Activated naive CD4-positive, alpha-beta T cell treated with anti-CD3 and anti-CD28 coated beads, Interleukin-2, amount 50 U/mL, for 16 hours (primary cell): ENCODE results near the gene ANXA2.

Experiments used
- DNase-seq: peaks from one replicate; pipeline ENCODE4 v3.0.0-alpha.2; 2020

ANXA2 gene

DNA sequence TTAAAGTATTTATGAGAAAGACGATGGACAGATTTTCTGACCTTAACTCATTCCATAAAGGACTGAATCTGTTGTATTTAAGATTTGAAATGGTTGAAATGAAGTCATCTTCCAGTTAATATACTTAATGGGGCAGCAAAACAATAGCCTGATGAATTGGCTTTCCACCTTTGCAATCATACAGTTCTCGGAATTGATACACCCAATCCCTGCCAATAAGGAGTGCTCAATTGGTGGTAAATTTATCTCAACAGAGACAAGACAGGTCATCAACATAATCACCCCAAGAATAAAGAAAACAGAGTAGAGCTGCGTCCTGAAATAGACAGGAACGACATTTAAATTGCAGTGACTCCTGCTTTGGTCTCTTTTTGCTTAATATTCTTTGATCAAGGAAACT is 11.2 kb downstream of the ANXA2 start:
- DNase-seq: no peak

DNA sequence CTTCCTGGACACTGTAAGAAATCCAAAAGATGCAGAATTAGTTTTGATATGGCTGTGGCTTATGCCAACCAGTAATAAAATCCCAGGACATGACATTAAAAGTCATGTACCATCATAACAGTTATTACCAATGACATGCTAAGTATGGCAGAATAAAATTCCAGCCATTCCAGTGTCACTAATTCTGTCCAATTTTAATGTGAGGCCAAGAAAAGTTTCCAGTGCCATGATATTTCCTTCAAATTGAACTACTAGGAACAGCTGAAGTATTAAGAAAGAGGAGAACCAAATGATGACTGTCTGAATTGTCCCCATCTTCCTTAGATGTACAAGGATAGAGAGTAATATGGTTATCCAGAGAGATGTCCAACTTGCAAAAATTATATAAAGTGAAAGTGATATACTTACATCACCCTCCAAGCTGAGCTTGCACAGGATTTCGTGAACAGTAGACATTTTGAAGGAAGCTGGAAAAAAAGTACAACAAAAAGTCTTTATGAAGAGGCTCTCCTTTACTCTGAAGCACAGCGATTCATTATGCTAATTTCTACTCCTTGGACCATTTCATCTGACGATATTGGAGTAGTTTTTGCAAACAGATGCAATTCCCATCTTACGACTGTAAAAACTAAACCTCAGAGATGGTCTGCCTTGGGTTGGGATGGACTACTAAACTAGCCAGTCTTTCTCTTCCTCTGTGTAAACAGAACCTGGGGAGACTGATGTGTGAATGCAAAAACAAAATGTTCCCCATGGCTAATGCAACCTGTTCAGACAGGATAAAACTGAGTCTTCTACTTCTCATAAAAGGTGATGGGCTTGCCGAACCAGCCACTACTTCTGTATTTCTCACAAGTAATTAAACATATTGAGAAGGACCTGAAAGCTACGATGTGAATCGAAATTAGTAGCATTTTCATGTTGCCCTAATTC is 11.9 kb downstream of the ANXA2 start:
- DNase-seq: no peak

DNA sequence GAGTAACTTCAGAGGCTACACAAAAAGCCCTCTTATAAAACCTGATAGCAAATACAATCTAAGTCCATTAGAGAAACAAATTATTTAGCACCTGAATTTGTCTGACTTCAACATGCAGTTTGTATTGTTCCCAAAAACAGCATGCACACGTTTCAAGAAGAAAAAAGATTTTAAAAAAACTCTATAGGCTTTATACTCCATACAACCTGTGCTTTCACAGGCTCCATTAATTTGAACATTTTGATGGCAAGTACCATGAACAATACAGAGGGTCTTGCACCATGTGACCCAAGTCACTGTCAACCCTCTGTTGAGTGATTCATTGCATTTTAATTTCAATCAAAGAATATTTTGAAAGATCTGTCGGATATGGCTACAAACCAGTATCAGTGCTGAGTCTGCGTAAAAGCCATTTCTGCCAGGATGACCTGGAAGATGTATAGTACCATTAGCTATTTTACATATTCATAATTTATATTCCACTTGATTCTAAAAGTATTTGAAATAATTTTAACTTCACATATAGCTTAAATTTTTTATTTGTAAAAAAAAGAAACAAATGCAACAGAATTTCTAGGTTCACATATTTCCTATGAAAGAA is 13.2 kb downstream of the ANXA2 start:
- no peak for DNase-seq

DNA sequence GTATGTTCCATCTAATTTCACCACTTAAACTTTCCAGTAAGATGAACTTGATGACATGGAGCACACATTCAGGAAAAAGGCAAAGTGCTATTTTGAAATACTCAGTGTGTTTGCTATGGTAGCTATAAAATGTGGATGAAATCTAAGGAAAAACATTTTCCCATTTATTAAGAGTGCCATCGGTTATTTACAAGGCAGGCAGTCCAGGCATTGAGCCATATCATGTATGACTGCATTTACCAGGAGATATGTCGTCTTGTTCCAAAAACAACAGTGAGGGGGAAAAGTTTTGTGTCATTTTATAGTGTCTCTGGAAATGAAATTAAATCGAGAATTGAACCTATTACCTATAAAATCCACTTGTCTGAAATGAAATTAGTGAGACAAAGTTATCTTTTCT is 13.7 kb downstream of the ANXA2 start:
- no peak for DNase-seq

DNA sequence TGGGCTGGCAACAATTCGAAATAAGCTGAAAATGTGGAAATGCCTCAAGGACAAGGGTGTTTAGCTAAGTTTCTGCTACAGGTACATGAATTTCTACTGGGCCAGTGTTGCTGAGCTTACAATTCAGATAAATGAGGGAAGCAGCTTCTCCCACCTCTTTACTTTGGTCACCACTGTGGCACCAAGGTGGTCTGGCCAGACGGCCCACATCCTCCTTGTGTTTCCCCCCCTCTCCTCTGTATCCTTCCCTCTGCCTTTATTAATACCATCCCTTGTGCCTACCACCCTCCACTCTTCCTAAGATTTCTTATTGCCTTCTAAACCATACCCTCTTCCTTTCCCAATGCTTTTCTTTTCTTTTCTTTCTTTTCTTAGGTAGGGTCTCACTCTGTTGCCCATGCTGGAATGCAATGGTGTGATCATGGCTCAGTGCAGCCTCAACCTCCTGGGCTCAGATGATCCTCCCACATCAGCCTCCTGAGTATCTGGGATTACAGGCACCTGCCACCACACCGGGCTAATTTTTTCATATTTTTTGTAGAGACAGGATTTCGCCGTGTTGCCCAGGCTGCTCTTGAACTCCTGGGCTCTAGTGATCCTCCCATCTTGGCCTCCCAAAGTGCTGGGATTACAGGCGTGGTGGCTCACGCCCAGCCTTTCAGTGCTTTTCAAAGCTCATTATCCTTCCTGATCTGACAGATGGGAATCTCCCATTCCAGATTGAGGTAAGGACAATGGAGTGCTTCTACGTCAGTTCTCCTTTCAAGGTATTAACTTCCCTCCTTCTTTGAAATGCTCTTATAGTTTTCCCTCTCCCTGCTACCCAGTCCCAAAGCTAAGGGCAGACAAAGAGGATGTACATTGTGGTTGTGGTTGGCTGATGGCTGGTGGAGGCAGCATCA is 14.8 kb downstream of the ANXA2 start:
- DNase-seq: no peak

DNA sequence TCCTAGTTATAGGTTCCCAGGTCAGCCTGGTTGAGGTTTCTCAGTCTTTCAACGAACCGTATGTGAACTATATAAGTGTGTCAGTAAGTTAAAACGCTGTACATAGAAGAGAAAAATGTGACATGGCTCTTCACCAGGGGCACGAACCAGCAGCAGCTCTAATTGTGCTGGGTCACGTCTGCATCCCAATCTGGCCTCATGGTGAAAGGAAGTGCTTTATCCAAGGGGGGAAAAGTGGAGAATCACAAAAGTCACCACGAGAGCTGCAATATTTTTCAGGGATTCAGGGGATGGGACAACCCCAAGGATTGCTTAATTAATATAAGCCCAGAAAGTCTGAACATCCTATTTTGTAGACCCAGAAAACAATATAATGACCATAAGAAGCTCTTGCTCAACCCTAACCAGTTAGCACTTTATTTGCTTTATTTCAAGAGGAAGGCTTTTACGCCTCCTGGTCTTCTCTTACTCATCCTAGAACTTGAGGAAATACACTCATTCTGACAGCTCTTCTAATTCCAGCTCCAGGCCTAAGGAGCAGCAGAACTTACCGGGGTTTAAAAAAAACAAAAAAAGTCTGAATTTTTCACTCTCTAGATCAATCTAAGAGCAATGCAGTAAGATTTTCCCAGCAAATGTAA is 16.5 kb downstream of the ANXA2 start:
- no peak for DNase-seq

DNA sequence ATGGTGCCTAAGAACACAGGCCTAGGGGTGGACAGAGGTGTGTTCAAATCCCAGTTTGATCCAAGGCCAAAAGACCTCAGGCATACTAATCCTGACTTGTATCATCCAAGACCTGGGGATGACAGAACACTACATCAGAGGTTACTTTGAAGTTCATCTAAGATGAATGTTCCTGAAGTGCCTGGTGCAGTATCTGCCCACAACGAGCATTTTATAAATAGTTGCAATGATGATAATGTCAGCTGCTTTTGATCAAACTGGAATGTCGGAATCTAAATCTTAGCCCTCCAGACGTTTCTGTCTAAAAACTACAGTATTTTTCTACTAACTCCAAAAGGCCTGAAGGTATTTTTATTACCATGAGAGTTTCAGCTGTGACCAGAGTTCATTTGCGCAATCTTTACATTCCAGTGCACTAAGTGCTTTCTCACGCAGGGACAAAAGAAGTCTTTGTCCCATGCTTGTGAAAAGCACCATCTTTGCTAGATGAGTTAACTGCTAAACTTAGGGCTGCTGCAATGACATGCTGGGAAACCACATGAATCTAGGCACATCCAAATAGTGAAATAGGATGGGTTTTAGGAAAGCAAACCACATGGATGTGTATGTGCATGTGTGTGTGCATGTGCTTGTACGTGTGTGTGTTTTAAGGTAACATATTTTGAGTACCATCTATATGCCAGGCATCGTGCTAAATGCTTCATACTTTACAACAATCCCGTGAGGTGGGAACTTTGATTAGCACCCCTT is 18.1 kb downstream of the ANXA2 start:
- DNase-seq: no peak

DNA sequence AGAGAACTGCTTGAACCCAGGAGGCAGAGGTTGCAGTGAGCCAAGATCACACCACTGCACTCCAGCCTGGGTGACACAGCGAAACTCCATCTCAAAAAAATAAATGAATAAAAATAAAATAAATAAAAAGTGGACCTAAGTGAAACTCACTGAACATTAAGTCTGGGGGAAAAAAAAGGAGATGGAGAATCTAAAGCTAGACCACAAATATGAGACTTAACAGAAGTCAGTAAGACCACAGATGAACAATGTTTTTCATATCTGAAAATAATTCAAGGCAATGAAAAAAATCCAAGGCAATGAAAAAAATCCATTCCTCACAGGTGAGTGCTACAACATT is 18.6 kb downstream of the ANXA2 start:
- no peak for DNase-seq

DNA sequence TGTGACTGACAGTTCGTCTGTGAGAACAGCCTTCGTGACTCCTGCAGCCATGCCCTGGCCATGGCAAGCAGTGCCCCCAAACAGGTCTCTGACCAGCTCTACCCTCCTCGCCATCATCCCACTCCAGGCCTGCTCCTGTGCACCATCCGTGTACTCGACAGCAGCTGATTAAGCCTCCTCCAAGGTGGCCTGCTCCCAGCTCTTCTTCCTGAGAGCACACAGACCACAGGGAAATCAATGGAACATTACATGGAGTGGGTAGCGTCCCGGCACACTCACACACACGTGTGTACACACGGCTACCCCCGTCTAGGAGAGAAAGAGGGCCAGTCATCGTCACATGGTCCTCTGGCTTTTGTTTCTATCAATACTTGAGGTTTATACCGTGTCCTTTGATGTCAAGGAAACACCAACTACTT is 21.1 kb downstream of the ANXA2 start:
- no peak for DNase-seq

DNA sequence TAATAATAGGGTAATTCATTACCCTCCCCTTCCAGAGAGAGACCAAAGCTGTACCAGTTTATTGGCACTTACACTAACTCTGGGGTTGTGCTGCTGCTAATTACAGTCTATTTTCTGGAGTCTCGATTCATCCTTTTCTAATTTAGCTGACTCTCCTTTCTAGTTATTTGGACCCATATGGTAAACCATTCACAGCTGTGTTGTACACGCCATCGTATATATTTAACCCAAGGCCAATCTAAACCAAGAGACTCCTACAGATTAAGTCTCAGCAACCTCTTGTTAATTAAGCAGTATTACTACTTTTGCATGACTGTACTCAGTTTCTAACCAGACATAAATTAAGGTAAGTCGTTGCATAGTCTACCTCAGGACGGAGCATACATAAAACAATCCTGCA is 22.5 kb downstream of the ANXA2 start:
- no peak for DNase-seq

DNA sequence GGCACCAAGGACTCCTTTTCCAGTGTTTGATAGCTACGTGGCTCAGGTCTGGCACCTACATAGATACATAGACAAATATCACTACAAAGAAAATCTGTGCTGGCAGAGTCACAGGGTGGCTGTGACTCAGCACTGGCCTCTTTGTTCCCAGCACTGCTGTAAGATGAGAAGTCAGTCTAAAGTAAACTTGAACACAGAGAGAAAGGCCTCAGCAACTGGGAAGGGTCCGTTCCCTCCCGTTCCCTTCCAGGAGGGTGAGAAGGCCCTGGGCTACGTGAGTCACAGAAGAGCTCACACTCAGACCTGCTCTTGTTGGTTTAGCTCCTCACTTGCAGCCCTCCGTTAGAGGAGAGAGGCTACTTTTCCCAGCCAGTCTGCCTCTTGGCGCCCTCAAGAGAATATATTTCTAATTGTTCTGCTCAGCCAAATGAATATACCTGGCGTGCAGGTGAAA is 23.1 kb downstream of the ANXA2 start:
- no peak for DNase-seq

DNA sequence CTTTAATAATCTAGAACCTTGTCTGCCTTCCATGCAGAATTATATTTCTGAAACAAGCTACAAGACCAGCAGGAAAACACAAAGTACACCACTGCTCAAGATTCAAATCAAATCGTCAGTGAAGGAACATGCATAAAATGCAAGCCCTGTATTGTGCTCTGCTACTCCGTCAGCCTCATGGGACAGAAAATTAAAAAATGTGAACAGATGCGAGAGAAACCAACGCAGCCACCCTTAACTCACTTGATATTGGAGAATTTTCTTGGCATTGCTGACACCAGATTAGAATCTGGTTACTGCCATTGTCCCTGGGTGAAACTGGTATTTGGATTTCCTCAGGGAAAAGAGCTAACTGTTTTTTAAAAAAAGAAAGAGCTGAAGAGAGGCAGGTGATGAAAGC is 23.6 kb downstream of the ANXA2 start:
- DNase-seq: no peak

DNA sequence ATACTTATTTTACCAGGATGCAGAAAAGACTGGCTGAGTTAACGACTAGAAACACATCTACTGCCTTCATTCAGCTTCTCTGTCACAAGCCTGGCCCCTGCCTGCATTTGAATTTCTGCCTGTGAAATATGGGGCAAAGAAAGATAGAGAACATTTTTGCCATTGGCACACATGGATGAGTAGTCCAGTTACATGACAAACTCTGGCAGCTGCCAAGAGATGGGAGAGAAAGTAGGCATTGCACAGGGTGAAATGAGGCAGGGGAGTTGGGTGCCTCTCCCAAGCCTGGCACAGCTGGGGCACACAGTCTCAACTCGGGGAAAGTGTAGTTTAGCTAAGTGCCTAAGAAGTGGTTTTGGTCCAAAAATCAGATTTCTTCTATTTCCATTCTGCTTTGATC is 24.0 kb downstream of the ANXA2 start:
- DNase-seq: no peak

DNA sequence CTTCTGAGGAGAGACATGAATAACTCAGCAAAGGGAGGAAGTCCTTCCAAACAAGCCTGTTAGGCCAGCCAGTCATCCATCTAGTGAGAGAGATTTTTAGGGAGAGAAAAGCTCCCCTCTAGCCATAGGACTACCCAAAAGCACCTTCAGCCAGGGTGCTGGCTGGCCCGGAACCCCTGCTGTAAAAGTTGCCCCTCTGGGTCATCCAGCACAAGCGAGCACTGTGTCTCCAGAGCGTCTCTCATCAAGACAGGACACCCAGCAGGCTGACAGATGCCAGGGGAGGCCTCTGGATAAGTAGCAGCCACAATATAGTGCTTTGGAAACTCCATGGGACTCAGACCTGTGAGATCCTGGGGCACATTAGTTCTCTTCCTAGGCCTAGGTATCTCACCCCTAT is 24.5 kb downstream of the ANXA2 start:
- no peak for DNase-seq

DNA sequence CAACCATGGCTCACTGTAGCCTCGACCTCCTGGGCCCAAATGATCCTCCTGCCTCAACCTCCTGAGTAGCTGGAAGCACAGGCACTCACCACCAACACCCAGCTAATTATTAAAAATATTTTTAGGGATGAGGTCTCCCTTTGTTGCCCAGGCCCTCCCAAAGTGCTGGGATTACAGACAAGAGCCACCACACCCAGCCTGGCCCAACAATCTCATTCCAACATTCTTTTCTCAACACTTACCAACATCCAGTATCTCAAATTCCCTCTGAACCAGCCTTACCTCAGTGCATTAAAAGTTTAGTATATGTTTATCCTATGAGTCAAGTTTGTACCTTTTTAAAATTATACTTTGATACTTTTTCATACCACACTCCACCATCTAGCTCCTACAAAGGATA is 25.0 kb downstream of the ANXA2 start:
- no peak for DNase-seq

DNA sequence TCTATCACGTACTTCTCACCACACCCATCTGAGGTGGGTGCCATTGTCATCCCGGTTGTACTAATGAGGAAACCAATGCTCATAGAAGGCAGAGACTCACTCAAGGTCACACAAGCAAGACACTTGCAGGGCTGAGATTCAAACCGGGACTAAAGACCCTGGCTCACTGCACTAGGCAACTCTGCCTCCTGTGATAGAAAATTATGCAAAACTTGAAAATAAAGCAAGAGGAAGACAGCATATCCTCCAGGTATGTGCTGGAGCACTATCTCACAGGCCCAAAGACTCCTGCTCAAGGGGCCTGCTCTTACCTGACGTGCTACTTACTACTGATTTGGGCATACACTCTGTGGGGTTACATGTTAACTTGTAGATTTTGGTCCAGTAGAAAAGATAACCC is 25.6 kb downstream of the ANXA2 start:
- no peak for DNase-seq

DNA sequence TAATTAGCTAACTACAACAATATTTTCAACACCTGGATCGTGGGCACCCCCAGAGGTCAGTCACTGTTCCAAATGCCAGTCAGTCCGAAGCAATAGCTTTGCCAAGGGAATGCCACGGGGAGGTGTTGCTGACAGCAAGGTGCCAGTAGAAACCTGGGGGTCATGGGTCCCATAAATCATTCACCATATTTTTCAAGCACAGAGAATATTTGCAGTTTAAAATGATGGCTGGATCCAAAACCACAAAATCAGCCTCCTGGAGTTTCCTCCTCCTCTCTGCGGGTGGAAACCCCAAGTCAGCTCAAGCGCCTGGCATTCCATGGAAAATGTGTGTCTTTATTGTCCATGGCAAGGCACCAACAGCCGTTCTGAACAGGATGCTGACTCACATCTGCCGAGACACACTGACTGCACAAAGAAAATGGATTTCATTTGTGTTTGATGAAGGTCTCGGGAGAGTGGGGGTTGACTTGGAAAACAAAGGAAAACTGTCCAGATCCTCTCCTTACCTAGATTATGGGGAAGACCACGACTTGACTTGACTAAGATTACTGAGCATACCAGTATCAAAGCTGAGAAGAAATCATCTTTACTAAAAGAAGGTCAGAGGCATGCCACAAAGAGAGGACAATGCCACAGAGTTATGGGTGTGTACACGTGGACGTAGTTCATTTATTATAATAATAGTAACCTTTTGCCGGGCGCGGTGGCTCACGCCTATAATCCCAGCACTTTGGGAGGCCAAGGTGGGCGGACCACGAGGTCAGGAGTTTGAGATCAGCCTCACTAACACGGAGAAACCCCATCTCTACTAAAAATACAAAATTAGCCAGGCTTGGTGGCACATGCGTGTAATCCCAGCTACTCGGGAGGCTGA is 26.4 kb downstream of the ANXA2 start:
- DNase-seq: no peak

DNA sequence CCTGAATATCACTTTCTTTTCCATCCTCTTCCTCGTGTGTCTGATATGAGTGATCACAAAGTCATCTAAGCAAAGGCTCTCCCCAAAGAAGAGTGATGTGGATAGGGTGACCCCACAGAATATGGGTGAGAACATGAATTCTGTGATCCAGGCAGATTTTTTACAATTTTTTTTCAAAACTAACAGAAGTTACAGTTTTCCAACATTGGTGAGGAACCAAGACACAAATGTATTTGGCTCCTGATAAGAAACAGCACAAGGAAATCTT is 27.0 kb downstream of the ANXA2 start:
- DNase-seq: no peak

DNA sequence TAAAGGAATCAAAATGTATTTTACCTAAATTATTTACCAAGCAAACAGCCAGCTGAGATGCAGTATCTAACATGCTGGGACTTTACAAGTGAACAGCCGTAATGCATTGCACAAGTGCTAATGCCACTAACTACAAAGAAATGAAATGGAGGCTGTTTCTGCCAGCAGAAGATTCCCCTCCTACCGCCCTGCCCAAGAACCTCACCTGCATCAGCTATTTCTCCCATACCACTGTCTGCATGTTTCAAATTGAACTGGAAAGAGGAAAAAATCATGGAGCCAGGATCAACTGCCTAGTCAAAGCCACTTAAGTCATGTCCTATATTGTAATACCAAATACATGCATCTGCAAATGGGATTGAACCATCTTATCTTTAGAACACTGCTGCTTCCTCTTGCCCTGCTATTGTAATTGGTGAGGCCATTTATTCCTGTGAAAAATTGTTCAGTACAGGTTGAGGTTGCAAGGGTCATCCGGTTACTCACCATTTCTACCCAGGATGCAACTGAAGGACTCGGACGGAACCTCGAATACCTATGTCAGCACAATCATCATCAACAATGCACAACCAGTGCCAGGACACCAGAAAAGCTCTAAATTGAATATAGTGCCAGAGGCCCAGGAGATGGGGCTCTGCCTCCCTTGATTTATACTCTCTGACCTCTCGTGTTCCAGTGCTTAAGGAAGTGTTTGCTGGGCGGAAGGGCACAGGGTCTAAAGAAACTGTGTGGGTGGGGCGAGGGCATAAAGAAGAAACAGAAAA is 27.5 kb downstream of the ANXA2 start:
- DNase-seq: no peak

DNA sequence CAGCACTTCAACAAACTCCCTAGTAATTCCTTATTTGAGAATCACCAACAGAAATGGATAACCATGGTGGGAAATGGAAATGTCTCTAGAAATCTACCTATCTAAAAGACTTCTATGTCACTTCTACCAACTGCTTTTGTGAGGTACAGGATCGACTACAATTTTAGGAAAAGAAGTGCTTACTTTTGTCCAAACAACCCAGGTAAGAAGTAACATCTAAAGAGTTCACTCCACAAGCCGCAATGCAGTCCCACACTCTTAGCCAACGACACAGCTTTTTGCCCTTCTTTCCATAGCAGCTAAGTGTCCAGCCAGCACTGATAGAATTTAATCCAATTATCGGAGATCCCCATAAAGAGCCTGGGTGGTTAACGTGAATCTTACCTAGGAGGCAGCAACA is 28.1 kb downstream of the ANXA2 start:
- DNase-seq: no peak

DNA sequence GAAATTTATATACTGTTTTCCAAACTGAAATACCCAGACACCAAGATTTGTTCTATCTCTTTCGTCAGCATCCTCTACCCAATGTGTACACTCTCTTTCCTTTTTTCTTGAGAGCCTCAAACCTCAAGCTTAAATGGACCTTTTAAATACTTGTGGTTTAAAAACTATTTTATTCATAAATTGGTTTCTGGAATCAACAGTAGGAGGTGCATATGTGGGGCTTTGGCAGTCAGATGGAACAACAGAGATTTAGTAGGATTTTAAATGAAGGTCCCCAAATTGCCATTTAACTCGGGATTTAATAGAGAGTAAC is 33.2 kb downstream of the ANXA2 start:
- DNase-seq: no peak
